DMS114 treated with DMSO at 0.1 percent for 48 hours (cell line): ENCODE data around the gene CAMK4.
"Not testable (repeated sequence)": the region's sequence is repeated elsewhere in the genome, so short reads cannot be mapped to it uniquely, and the experiment has no call there.

Experiments used
- DNase-seq: peaks from one replicate; lab custom pipeline; 2025; ENCODE audit not compliant: unreplicated experiment; lab: John Stamatoyannopoulos, UW

CAMK4 gene

GRCh38 chr5:111255169-111255568, 31.0 kb downstream of the CAMK4 start:
- no peak for DNase-seq

- DNase-seq = no peak
These were observed 31.9 kb downstream of the CAMK4 start for GRCh38 chr5:111256128-111256527.

- DNase-seq = not testable (repeated sequence)
These were observed 33.4 kb downstream of the CAMK4 start for GRCh38 chr5:111257610-111258009.

GRCh38 chr5:111259636-111260035, 35.5 kb downstream of the CAMK4 start:
- DNase-seq = no peak

GRCh38 chr5:111261610-111262009, 37.4 kb downstream of the CAMK4 start:
- DNase-seq = no peak

GRCh38 chr5:111262153-111262552, 38.0 kb downstream of the CAMK4 start:
- DNase-seq = no peak

- DNase-seq = no peak
These were observed 38.6 kb downstream of the CAMK4 start for GRCh38 chr5:111262815-111263214.

GRCh38 chr5:111266491-111266890, 42.3 kb downstream of the CAMK4 start:
- no peak for DNase-seq

GRCh38 chr5:111268300-111268699, 44.1 kb downstream of the CAMK4 start:
- DNase-seq = no peak

- no peak for DNase-seq
These were observed 47.7 kb downstream of the CAMK4 start for GRCh38 chr5:111271885-111272284.

- no peak for DNase-seq
These were observed 52.9 kb downstream of the CAMK4 start for GRCh38 chr5:111277061-111277460.

GRCh38 chr5:111278858-111279504, 54.8 kb downstream of the CAMK4 start:
- DNase-seq = peak; percentile 15

GRCh38 chr5:111280282-111280951, 56.2 kb downstream of the CAMK4 start:
- DNase-seq = no peak

GRCh38 chr5:111282798-111283197, 58.6 kb downstream of the CAMK4 start:
- no peak for DNase-seq

GRCh38 chr5:111284825-111285224, 60.6 kb downstream of the CAMK4 start:
- no peak for DNase-seq

GRCh38 chr5:111294551-111294950, 70.4 kb downstream of the CAMK4 start:
- DNase-seq = no peak

GRCh38 chr5:111295649-111296048, 71.5 kb downstream of the CAMK4 start:
- no peak for DNase-seq

- no peak for DNase-seq
These were observed 72.4 kb downstream of the CAMK4 start for GRCh38 chr5:111296570-111296969.

GRCh38 chr5:111299067-111299481, 74.9 kb downstream of the CAMK4 start:
- DNase-seq = no peak

- no peak for DNase-seq
These were observed 75.7 kb downstream of the CAMK4 start for GRCh38 chr5:111299831-111300432.

GRCh38 chr5:111301264-111301663, 77.1 kb downstream of the CAMK4 start:
- no peak for DNase-seq

GRCh38 chr5:111302043-111302442, 77.9 kb downstream of the CAMK4 start:
- not testable (repeated sequence) for DNase-seq
